ENCODE measurements around the gene SNCB.

- no peak for TF ChIP-seq CTCF (IDR thresholded peaks at IDR 0.05; ENCODE audit: low read depth, low read length)
- no peak for TF ChIP-seq POLR2A (IDR thresholded peaks at IDR 0.05; ENCODE audit: extremely low read depth, insufficient read length)
- TF ChIP-seq MAX (IDR thresholded peaks at IDR 0.05; ENCODE audit: low read depth, low read length) = no peak
- no peak for TF ChIP-seq MYC (IDR thresholded peaks at IDR 0.05; ENCODE audit: low read depth, low read length)
These were observed 6.2 kb downstream of the SNCB start for GRCh38 chr5:176624142-176624541.
